Stomach (tissue), 9 donors: ENCODE measurements around the gene FGD3. TPM values are rescaled to one million over a fixed set of nuclear protein-coding genes. Genes with fewer than 3 reads are reported as not detected.

Experiments
- DNase-seq, 2 donors: peaks; one replicate each; pipeline versions ENCODE4 v3.0.0 to v3.0.0-alpha.2; 2013 to 2019
- H3K27ac ChIP-seq, 5 donors: fragments of 200-600 bp in 4 of 5; sonication (generic) in 4 of 5; one replicate each; pipeline ENCODE4 v1.5.1; 2013 to 2019; ENCODE audit warnings: mild to moderate bottlenecking in 1 of 5, moderate library complexity in 1 of 5
- H3K27me3 ChIP-seq, 3 donors: fragments of 200-600 bp; sonication (generic); one replicate each; pipeline ENCODE4 v1.5.1; 2017 to 2019; ENCODE audit warnings: mixed run types in 1 of 3
- H3K36me3 ChIP-seq, 4 donors: fragments of 200-600 bp; sonication (generic); 1 replicate in 3 of 4; 2 replicates in 1 of 4; pipeline ENCODE4 v1.5.1; 2016 to 2019
- H3K4me1 ChIP-seq, 4 donors: fragments of 200-600 bp; sonication (generic); one replicate each; pipeline ENCODE4 v1.5.1; 2016 to 2019
- H3K4me3 ChIP-seq, 4 donors: fragments of 200-600 bp; sonication (generic) in 3 of 4; one replicate each; pipeline ENCODE4 v1.5.1; 2016 to 2019; ENCODE audit warnings: mild to moderate bottlenecking in 1 of 4
- H3K9me3 ChIP-seq, 4 donors: fragments of 200-600 bp; sonication (generic); one replicate each; pipeline ENCODE4 v1.5.1; 2016 to 2019
- EP300 ChIP-seq: sonication (generic); formaldehyde crosslinking; IDR thresholded peaks from one replicate; pipeline ENCODE4 v1.6.1; 2017; ENCODE audit warnings: antibody characterized with exemption
- POLR2A ChIP-seq, 4 donors: fragments of 450-650 bp; IDR thresholded peaks; one replicate each; pipeline ENCODE4 v1.6.1; 2016; ENCODE audit warnings: antibody characterized with exemption in 4 of 4, control low read depth in 2 of 4, mild to moderate bottlenecking in 1 of 4, moderate library complexity in 1 of 4
- POLR2AphosphoS5 ChIP-seq, 3 donors: sonication (generic); formaldehyde crosslinking; IDR thresholded peaks; one replicate each; pipeline ENCODE4 v1.6.1; 2016; ENCODE audit warnings: antibody characterized with exemption in 3 of 3
- WGBS, 5 donors: extraction: QIAGEN DNeasy Blood & Tissue Kit in 3 of 5; methylation state at CpG; one replicate each; pipeline versions ENCODE4 v1.1.5 to v1.1.7; 2013 to 2018; 5-methylcytosine and 5-hydroxymethylcytosine counted together
- intact Hi-C: fragments of 100-400 bp; cut with DNase I; formaldehyde crosslinking; loops from one replicate; pipeline ENCODE4 v1.15.1; 2023; ENCODE audit warnings: low total_unique reads
- polyA plus RNA-seq, 3 donors: library from polyadenylated mRNA; stranded (reverse); fragments of 200-250 nt; gene quantifications; one replicate each; pipeline ENCODE4 v1.2.3, GENCODE V29; 2013
- total RNA-seq, 5 donors: library from RNA; depleted of rRNA; stranded (reverse); fragments of >200 nt; gene quantifications; one replicate each; pipeline versions ENCODE4 v1.1.0 to v1.2.3, GENCODE V29; 2014 to 2016
- TF ChIP-seq, protein P1 (sequence below), 7 experiments: fragments of 450-650 bp in 4 of 7; fragments of 200-600 bp in 3 of 7; sonication (generic) in 3 of 7; IDR thresholded peaks; one replicate each; pipeline ENCODE4 v1.5.1; 2016 to 2019; ENCODE audit warnings: antibody characterized with exemption in 7 of 7, control low read depth in 2 of 7, mild to moderate bottlenecking in 1 of 7
- donor health status: healthy with polysubstance abuse.
- donor health status: Bipolar disorder and iron deficiency.
- donor health status: healthy.

Gene FGD3
- total and polyA plus RNA-seq, 8 donors, result 1.7 to 8.8 (median 2.4) TPM

DNA sequence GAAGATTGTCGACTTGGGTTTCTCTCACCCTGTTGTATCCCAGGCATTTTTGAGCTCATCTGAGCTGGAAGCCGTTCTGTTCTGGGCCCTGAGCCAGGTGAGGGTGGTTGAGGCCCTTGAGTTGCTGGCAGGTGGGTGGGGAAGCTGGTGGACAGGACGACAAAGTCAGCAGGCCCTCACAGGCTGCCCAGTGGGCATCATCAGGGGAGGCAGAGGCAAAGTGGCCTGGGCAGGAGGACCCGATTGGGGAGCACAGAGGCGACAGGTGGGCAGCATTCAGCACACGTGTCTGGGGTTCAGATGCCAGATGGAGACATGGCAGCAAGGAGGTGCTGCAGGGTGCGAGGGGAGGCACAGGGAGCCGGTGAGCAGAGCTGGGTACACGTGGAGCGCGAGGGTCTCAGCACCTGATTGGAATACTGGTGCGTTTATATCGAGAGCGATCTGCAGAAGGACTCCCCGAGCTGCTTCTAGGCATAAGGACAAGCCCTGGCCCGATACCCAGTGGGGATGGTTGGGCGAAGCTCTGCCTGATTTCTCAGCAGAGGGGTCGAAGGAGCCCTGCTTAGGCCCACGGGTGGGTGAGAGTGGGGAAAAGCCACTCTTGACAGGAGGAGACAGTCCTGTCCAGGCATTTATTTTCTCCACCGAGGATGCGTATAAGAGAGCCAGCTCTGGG, 62.2 kb downstream of the FGD3 start:
- no peaks in the 10 kb centered on the region for H3K9me3 ChIP-seq
- peaks cover 4 to 53% (median 17%) of the 10 kb centered on the region in 4 donors for H3K36me3 ChIP-seq
- TF ChIP-seq POLR2AphosphoS5 (IDR thresholded peaks at IDR 0.05), result no peak
- TF ChIP-seq EP300, result no peak
- TF ChIP-seq, protein P1, sequence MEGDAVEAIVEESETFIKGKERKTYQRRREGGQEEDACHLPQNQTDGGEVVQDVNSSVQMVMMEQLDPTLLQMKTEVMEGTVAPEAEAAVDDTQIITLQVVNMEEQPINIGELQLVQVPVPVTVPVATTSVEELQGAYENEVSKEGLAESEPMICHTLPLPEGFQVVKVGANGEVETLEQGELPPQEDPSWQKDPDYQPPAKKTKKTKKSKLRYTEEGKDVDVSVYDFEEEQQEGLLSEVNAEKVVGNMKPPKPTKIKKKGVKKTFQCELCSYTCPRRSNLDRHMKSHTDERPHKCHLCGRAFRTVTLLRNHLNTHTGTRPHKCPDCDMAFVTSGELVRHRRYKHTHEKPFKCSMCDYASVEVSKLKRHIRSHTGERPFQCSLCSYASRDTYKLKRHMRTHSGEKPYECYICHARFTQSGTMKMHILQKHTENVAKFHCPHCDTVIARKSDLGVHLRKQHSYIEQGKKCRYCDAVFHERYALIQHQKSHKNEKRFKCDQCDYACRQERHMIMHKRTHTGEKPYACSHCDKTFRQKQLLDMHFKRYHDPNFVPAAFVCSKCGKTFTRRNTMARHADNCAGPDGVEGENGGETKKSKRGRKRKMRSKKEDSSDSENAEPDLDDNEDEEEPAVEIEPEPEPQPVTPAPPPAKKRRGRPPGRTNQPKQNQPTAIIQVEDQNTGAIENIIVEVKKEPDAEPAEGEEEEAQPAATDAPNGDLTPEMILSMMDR (IDR thresholded peaks at IDR 0.05), result no peak
- no peak for TF ChIP-seq POLR2A (IDR thresholded peaks at IDR 0.05)
- WGBS, 5 donors, result 85 to 92% (median 87%) methylated on average over 20 to 21 of the region's 21 CpGs
- H3K27ac ChIP-seq, result no peak overlapping the region
- peaks cover 0 to under 1% (median 0%) of the 10 kb centered on the region in 4 donors for H3K4me1 ChIP-seq
- no peak overlapping the region for H3K4me3 ChIP-seq
- no peaks in the 10 kb centered on the region for H3K27me3 ChIP-seq
- intact Hi-C loops, result no loop called here
- DNase-seq, result no peak

DNA sequence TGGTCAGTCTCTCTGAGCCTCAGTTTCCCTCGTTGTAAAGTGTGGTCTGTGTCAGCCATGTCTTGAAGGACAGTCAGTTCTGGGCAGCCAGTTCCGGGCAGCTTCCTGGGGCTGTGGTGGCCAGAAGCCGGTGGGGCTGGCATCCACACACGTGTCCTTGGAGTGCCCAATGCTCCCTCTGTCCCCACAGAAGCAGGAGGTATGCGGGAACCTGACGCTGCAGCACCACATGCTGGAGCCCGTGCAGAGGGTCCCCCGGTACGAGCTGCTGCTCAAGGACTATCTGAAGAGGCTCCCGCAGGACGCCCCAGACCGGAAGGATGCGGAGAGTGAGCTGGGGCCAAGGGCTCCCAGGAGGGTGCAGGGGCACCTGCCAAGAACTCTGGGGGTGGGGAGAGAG, 62.7 kb downstream of the FGD3 start:
- whole genome bisulfite sequencing, 5 donors, result 82 to 87% (median 86%) methylated on average over 10 to 13 of the region's 13 CpGs
- no peaks in the 10 kb centered on the region for H3K4me1 ChIP-seq
- H3K4me3 ChIP-seq, result no peak overlapping the region
- intact Hi-C loops, result no loop called here
- no peaks in the 10 kb centered on the region for H3K27me3 ChIP-seq
- DNase-seq, result no peak
- H3K27ac ChIP-seq, result no peak overlapping the region
- peaks cover 4 to 49% (median 15%) of the 10 kb centered on the region in 4 donors for H3K36me3 ChIP-seq
- no peak for TF ChIP-seq POLR2A (IDR thresholded peaks at IDR 0.05)
- TF ChIP-seq, protein P1 (IDR thresholded peaks at IDR 0.05), result no peak
- TF ChIP-seq POLR2AphosphoS5 (IDR thresholded peaks at IDR 0.05), result no peak
- TF ChIP-seq EP300, result no peak
- no peaks in the 10 kb centered on the region for H3K9me3 ChIP-seq

DNA sequence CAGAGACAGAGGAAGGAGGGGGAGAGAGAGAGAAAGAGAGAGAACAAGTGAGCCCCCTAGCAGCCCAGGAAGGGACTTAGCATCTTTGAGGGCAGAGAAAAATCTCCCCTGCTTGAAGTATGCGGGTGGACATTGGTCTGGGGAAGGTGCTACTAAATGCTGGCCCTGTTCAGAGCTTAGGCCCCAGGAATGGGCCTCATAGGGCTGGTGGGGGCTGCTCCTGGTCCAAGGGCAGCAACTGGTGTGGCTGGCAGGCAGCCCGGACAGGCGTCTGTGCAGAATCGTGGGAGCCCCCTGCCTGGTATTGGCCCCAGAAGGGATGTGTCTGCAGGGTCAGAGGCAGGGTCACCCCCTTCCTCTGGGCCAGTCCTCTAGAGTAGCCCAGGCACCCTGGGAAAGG, 63.4 kb downstream of the FGD3 start:
- DNase-seq, result no peak
- H3K4me3 ChIP-seq, result no peak overlapping the region
- 65 to 83% (median 72%) methylated on average over 3 to 4 of the region's 4 CpGs for WGBS, 5 donors
- no peaks in the 10 kb centered on the region for H3K4me1 ChIP-seq
- intact Hi-C loops, result no loop called here
- TF ChIP-seq EP300 (no peak), POLR2A (IDR thresholded peaks at IDR 0.05) (no peak), POLR2AphosphoS5 (IDR thresholded peaks at IDR 0.05) (no peak)
- TF ChIP-seq, protein P1 (IDR thresholded peaks at IDR 0.05), result no peak
- no peaks in the 10 kb centered on the region for H3K9me3 ChIP-seq
- H3K27ac ChIP-seq, result no peak overlapping the region
- peaks cover 4 to 51% (median 17%) of the 10 kb centered on the region in 4 donors for H3K36me3 ChIP-seq
- no peaks in the 10 kb centered on the region for H3K27me3 ChIP-seq

DNA sequence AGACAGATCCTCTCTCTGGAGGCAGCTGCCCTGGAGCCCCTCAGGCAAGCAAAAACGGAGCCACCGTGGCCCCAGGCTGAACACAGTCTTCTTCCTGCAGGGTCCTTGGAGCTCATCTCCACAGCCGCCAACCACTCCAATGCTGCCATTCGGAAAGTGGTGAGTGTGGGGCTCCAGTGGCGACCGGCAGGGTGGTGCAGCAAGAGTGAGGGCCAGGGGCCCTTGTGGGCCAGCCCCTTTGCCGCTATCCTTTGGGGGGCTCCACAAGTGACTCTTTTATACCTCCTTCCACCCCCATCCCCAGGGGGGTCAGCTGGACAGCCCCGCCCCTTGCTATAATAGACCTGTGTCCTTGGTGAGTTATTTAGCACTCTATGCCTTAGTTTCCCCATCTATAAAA, 63.8 kb downstream of the FGD3 start:
- TF ChIP-seq POLR2A (IDR thresholded peaks at IDR 0.05) (no peak), EP300 (no peak), POLR2AphosphoS5 (IDR thresholded peaks at IDR 0.05) (no peak)
- TF ChIP-seq, protein P1 (IDR thresholded peaks at IDR 0.05), result no peak
- Histone ChIP-seq H3K36me3 (peaks cover 4 to 53% (median 19%) of the 10 kb centered on the region in 4 donors), H3K9me3 (no peaks in the 10 kb centered on the region), H3K27ac (no peak overlapping the region), H3K4me3 (no peak overlapping the region), H3K27me3 (no peaks in the 10 kb centered on the region), H3K4me1 (no peaks in the 10 kb centered on the region)
- no peak for DNase-seq
- intact Hi-C loops, result no loop called here
- WGBS, 5 donors, result 95 to 100% (median 96%) methylated on average over 2 to 8 of the region's 8 CpGs
